Activated CD8-positive, alpha-beta memory T cell treated with anti-CD3 and anti-CD28 coated beads, Interleukin-2, amount 50 U/mL, for 4 hours (primary cell): ENCODE measurements around the gene GZF1.

Experiments
- DNase-seq: peaks from one replicate; pipeline ENCODE4 v3.0.0-alpha.2; 2020

The GZF1 gene

GRCh38 chr20:23361476-23362391, at the start of gene GZF1:
Gene GZF1 (plus strand): TSS chr20:23362182. CDS start chr20:23364384, 2,202 bp downstream.
- peak; percentile 98 for DNase-seq

GRCh38 chr20:23313271-23313670, 48.7 kb upstream of the GZF1 start:
- no peak for DNase-seq

GRCh38 chr20:23314699-23315098, 47.3 kb upstream of the GZF1 start:
- no peak for DNase-seq

- no peak for DNase-seq
Observed at GRCh38 chr20:23315099-23315498, 46.9 kb upstream of the GZF1 start.

- no peak for DNase-seq
Observed at GRCh38 chr20:23316626-23317025, 45.4 kb upstream of the GZF1 start.

GRCh38 chr20:23317081-23317480, 44.9 kb upstream of the GZF1 start:
- no peak for DNase-seq

- no peak for DNase-seq
Observed at GRCh38 chr20:23318347-23318746, 43.6 kb upstream of the GZF1 start.

- no peak for DNase-seq
Observed at GRCh38 chr20:23320317-23320716, 41.7 kb upstream of the GZF1 start.

- no peak for DNase-seq
Observed at GRCh38 chr20:23325107-23325506, 36.9 kb upstream of the GZF1 start.

GRCh38 chr20:23326774-23327173, 35.2 kb upstream of the GZF1 start:
- DNase-seq: no peak

GRCh38 chr20:23327617-23328333, 34.2 kb upstream of the GZF1 start:
- DNase-seq: no peak

- no peak for DNase-seq
Observed at GRCh38 chr20:23331450-23332350, 30.3 kb upstream of the GZF1 start.

- DNase-seq: no peak
Observed at GRCh38 chr20:23332467-23332866, 29.5 kb upstream of the GZF1 start.

GRCh38 chr20:23334111-23334510, 27.9 kb upstream of the GZF1 start:
- no peak for DNase-seq

GRCh38 chr20:23335521-23335920, 26.5 kb upstream of the GZF1 start:
- DNase-seq: no peak

- no peak for DNase-seq
Observed at GRCh38 chr20:23336476-23336875, 25.5 kb upstream of the GZF1 start.

- no peak for DNase-seq
Observed at GRCh38 chr20:23337312-23337711, 24.7 kb upstream of the GZF1 start.

GRCh38 chr20:23339986-23340385, 22.0 kb upstream of the GZF1 start:
- DNase-seq: no peak

GRCh38 chr20:23340524-23340923, 21.5 kb upstream of the GZF1 start:
- no peak for DNase-seq

- no peak for DNase-seq
Observed at GRCh38 chr20:23341073-23341472, 20.9 kb upstream of the GZF1 start.

GRCh38 chr20:23343590-23343989, 18.4 kb upstream of the GZF1 start:
- DNase-seq: no peak

GRCh38 chr20:23344336-23344735, 17.6 kb upstream of the GZF1 start:
- DNase-seq: no peak

GRCh38 chr20:23346002-23346401, 16.0 kb upstream of the GZF1 start:
- DNase-seq: no peak
